Measurements from ENCODE around the gene IL17REL. TPM values are rescaled to one million over a fixed set of nuclear protein-coding genes. Genes with fewer than 3 reads are reported as not detected.

Gene IL17REL
- total RNA-seq, 1 experiment from 2014 or later, result 0.24 TPM

DNA sequence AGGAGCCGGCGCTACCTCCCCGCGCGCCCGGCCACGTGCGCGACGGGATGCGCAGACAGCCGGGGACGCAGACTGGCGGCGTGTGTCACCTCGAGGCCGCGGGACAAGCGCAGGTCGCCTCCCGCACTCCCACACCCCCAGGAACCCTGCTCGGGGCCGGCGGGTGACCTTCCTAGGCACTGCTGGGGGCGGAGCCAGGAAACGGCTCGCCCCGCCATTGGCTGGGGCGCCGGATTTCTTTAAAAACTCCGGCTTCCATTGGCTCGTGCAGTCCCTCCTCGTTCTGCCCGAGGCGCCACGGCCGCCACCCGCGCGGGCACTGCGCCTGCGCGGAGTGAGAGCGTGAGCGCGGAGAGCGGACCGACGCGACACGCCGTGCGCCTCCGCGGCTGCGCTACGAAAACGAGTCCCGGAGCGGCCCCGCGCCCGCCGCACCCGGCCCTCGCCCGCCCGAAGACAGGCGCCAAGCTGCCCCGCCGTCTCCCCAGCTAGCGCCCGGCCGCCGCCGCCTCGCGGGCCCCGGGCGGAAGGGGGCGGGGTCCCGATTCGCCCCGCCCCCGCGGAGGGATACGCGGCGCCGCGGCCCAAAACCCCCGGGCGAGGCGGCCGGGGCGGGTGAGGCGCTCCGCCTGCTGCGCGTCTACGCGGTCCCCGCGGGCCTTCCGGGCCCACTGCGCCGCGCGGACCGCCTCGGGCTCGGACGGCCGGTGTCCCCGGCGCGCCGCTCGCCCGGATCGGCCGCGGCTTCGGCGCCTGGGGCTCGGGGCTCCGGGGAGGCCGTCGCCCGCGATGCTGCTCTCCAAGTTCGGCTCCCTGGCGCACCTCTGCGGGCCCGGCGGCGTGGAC, 52.2 kb downstream of the IL17REL start, which contains the start of gene PIM3 (continued):
- TF ChIP-seq, protein P1, sequence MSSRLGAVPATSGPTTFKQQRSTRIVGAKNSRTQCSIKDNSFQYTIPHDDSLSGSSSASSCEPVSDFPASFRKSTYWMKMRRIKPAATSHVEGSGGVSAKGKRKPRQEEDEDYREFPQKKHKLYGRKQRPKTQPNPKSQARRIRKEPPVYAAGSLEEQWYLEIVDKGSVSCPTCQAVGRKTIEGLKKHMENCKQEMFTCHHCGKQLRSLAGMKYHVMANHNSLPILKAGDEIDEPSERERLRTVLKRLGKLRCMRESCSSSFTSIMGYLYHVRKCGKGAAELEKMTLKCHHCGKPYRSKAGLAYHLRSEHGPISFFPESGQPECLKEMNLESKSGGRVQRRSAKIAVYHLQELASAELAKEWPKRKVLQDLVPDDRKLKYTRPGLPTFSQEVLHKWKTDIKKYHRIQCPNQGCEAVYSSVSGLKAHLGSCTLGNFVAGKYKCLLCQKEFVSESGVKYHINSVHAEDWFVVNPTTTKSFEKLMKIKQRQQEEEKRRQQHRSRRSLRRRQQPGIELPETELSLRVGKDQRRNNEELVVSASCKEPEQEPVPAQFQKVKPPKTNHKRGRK (CRISPR knock-in tag; IDR thresholded peaks at IDR 0.05; ENCODE audit: borderline replicate concordance), result no peak
- TF ChIP-seq ZNF532 (CRISPR knock-in tag; IDR thresholded peaks at IDR 0.05; ENCODE audit: borderline replicate concordance) (no peak), NFE2L1 (CRISPR knock-in tag; IDR thresholded peaks at IDR 0.05) (no peak), IRF2 (CRISPR knock-in tag; IDR thresholded peaks at IDR 0.05; ENCODE audit: borderline replicate concordance, low read depth) (no peak), KAT7 (CRISPR knock-in tag; IDR thresholded peaks at IDR 0.05; ENCODE audit: borderline replicate concordance) (peak; percentile 94), EMX1 (CRISPR knock-in tag; IDR thresholded peaks at IDR 0.05) (0 out of 2 replicates have a peak, but pooled peaks have one; percentile 64), ATF2 (CRISPR knock-in tag; IDR thresholded peaks at IDR 0.05; ENCODE audit: borderline replicate concordance, low read depth) (no peak), IRF1 (CRISPR knock-in tag; IDR thresholded peaks at IDR 0.05) (no peak), FOXJ3 (CRISPR knock-in tag; IDR thresholded peaks at IDR 0.05; ENCODE audit: borderline replicate concordance) (no peak), GABPB1 (CRISPR knock-in tag; IDR thresholded peaks at IDR 0.05) (peak; percentile 73), CTCF (IDR thresholded peaks at IDR 0.05) (no peak), RELA (CRISPR knock-in tag; IDR thresholded peaks at IDR 0.05; ENCODE audit: borderline replicate concordance) (peak; percentile 70; the same call in 1 of the 2 replicates), ZNF232 (CRISPR knock-in tag; IDR thresholded peaks at IDR 0.05) (no peak), CBFB (CRISPR knock-in tag; IDR thresholded peaks at IDR 0.05; ENCODE audit: low read depth) (0 out of 2 replicates have a peak, but pooled peaks have one; percentile 30), AR (CRISPR knock-in tag; IDR thresholded peaks at IDR 0.05) (no peak)
- TF ChIP-seq, protein P2, sequence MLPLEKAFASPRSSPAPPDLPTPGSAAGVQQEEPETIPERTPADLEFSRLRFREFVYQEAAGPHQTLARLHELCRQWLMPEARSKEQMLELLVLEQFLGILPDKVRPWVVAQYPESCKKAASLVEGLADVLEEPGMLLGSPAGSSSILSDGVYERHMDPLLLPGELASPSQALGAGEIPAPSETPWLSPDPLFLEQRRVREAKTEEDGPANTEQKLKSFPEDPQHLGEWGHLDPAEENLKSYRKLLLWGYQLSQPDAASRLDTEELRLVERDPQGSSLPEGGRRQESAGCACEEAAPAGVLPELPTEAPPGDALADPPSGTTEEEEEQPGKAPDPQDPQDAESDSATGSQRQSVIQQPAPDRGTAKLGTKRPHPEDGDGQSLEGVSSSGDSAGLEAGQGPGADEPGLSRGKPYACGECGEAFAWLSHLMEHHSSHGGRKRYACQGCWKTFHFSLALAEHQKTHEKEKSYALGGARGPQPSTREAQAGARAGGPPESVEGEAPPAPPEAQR (CRISPR knock-in tag; IDR thresholded peaks at IDR 0.05), result no peak
- TF ChIP-seq, protein P3, sequence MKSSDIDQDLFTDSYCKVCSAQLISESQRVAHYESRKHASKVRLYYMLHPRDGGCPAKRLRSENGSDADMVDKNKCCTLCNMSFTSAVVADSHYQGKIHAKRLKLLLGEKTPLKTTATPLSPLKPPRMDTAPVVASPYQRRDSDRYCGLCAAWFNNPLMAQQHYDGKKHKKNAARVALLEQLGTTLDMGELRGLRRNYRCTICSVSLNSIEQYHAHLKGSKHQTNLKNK (CRISPR knock-in tag; IDR thresholded peaks at IDR 0.05), result no peak
- TF ChIP-seq, protein P4, sequence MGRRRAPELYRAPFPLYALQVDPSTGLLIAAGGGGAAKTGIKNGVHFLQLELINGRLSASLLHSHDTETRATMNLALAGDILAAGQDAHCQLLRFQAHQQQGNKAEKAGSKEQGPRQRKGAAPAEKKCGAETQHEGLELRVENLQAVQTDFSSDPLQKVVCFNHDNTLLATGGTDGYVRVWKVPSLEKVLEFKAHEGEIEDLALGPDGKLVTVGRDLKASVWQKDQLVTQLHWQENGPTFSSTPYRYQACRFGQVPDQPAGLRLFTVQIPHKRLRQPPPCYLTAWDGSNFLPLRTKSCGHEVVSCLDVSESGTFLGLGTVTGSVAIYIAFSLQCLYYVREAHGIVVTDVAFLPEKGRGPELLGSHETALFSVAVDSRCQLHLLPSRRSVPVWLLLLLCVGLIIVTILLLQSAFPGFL (CRISPR knock-in tag; IDR thresholded peaks at IDR 0.05; ENCODE audit: borderline replicate concordance), result 0 out of 2 replicates have a peak, but pooled peaks have one; percentile 11

Measured in WTC11 (cell line).